Left ventricle myocardium inferior (tissue), 1 donor: Measurements from ENCODE around the gene RAPGEF1. TPM values are rescaled to one million over a fixed set of nuclear protein-coding genes. Genes with fewer than 3 reads are reported as not detected.

ENCODE experiments used
- DNase-seq: peaks from one replicate; pipeline ENCODE4 v3.0.0-alpha.2; 2020
- H3K27ac ChIP-seq: fragments of 200-600 bp; replicated peaks from 2 replicates; pipeline ENCODE4 v1.8.0; 2021
- H3K27me3 ChIP-seq: fragments of 200-600 bp; 2 replicates; pipeline ENCODE4 v1.8.0; 2021; ENCODE audit warnings: low read depth
- H3K36me3 ChIP-seq: fragments of 200-600 bp; 2 replicates; pipeline ENCODE4 v1.8.0; 2021
- H3K4me1 ChIP-seq: fragments of 200-600 bp; 2 replicates; pipeline ENCODE4 v1.8.0; 2021
- H3K4me3 ChIP-seq: fragments of 200-600 bp; 2 replicates; pipeline ENCODE4 v1.8.0; 2021; ENCODE audit warnings: mild to moderate bottlenecking, moderate library complexity
- H3K9me3 ChIP-seq: fragments of 200-600 bp; replicated peaks from 2 replicates; pipeline ENCODE4 v1.8.0; 2021
- CTCF ChIP-seq: fragments of 200-600 bp; IDR thresholded peaks from 2 replicates; pipeline ENCODE4 v1.8.0; 2021; ENCODE audit warnings: antibody characterized with exemption, mild to moderate bottlenecking, borderline replicate concordance
- intact Hi-C: fragments of 100-400 bp; cut with micrococcal nuclease; formaldehyde crosslinking; loops from one replicate; pipeline ENCODE4 v1.11.0; 2022
- total RNA-seq: library from RNA; stranded (reverse); fragmentation: NEBNext Ultra II Directional; extraction: Animal tissue kit (Norgen Biotek cat#: 25700); gene quantifications from one replicate; pipeline ENCODE4 v1.2.1, GENCODE V29; 2021
- donor health status: DM: no; HTN: yes; CAD: no; lungs with severe emphysema.

RAPGEF1 gene
- total RNA-seq, 1 donor from 2014 or later: 95.9 TPM

- no peaks in the 10 kb centered on the region for H3K9me3 ChIP-seq
- TF ChIP-seq CTCF: no peak
- intact Hi-C loops: loop anchor here (10.0 kb wide), 1 partner anchor 394 kb away; no protein-coding TSS in a partner anchor
- peaks cover 12% of the 10 kb centered on the region for H3K4me1 ChIP-seq
- no peak overlapping the region for H3K4me3 ChIP-seq
- peaks cover under 1% of the 10 kb centered on the region for H3K27me3 ChIP-seq
- no peaks in the 10 kb centered on the region for H3K36me3 ChIP-seq
- no peak for DNase-seq
- H3K27ac ChIP-seq: no peak overlapping the region
Measured at GRCh38 chr9:131748411-131748955, 8.6 kb upstream of the RAPGEF1 start.

GRCh38 chr9:131747352-131747751 is 7.5 kb upstream of the RAPGEF1 start:
- TF ChIP-seq CTCF: peak; percentile 73
- Histone ChIP-seq H3K36me3 (no peaks in the 10 kb centered on the region), H3K4me3 (no peak overlapping the region), H3K27ac (no peak overlapping the region), H3K4me1 (peaks cover 12% of the 10 kb centered on the region), H3K9me3 (no peaks in the 10 kb centered on the region), H3K27me3 (no peaks in the 10 kb centered on the region)
- no peak for DNase-seq
- intact Hi-C loops: loop anchor here (10.0 kb wide), 1 partner anchor 393 kb away; no protein-coding TSS in a partner anchor

- DNase-seq: no peak
- no peaks in the 10 kb centered on the region for H3K27me3 ChIP-seq
- H3K36me3 ChIP-seq: no peaks in the 10 kb centered on the region
- H3K4me1 ChIP-seq: peaks cover 16% of the 10 kb centered on the region
- H3K9me3 ChIP-seq: no peaks in the 10 kb centered on the region
- H3K27ac ChIP-seq: no peak overlapping the region
- no peak for TF ChIP-seq CTCF
- intact Hi-C loops: loop anchor here (10.0 kb wide), 1 partner anchor 391 kb away; no protein-coding TSS in a partner anchor
- no peak overlapping the region for H3K4me3 ChIP-seq
Measured at GRCh38 chr9:131745610-131746009, 5.7 kb upstream of the RAPGEF1 start.

- DNase-seq: no peak
- intact Hi-C loops: loop anchor here (5.0 to 10.0 kb wide), 2 partner anchors 152 to 390 kb away; no protein-coding TSS in a partner anchor
- Histone ChIP-seq H3K27ac (no peak overlapping the region), H3K36me3 (no peaks in the 10 kb centered on the region), H3K4me1 (peaks cover 22% of the 10 kb centered on the region), H3K9me3 (no peaks in the 10 kb centered on the region), H3K4me3 (no peak overlapping the region), H3K27me3 (no peaks in the 10 kb centered on the region)
- no peak for TF ChIP-seq CTCF
Measured at GRCh38 chr9:131744720-131745201, 4.9 kb upstream of the RAPGEF1 start.

GRCh38 chr9:131744171-131744719 is 4.4 kb upstream of the RAPGEF1 start:
- intact Hi-C loops: loop anchor here (5.0 to 10.0 kb wide), 2 partner anchors 152 to 389 kb away; no protein-coding TSS in a partner anchor
- Histone ChIP-seq H3K27ac (no peak overlapping the region), H3K4me1 (peaks cover 23% of the 10 kb centered on the region), H3K9me3 (no peaks in the 10 kb centered on the region), H3K36me3 (no peaks in the 10 kb centered on the region), H3K4me3 (no peak overlapping the region), H3K27me3 (no peaks in the 10 kb centered on the region)
- TF ChIP-seq CTCF: no peak
- DNase-seq: no peak
